Parathyroid adenoma (tissue), 2 donors: ENCODE results near the gene PRSS21.
A peak's percentile ranks its signal among the peaks of the same experiment; 100 is the strongest.

Source experiments
- H2AFZ ChIP-seq: fragments of 300-600 bp; sonication (generic); one replicate; pipeline ENCODE4 v1.7.0; 2017; ENCODE audit warnings: antibody characterized with exemption, mild to moderate bottlenecking
- H3K27ac ChIP-seq: fragments of 300-600 bp; sonication (generic); one replicate; pipeline ENCODE4 v1.7.0; 2017
- H3K27me3 ChIP-seq: fragments of 300-600 bp; sonication (generic); one replicate; pipeline ENCODE4 v1.7.0; 2017; ENCODE audit warnings: low read length; ENCODE audit not compliant: control insufficient read depth, insufficient read depth
- H3K36me3 ChIP-seq: fragments of 300-600 bp; sonication (generic); one replicate; pipeline ENCODE4 v1.7.0; 2017; ENCODE audit warnings: low read length; ENCODE audit not compliant: control insufficient read depth, insufficient read depth
- H3K4me1 ChIP-seq: fragments of 300-600 bp; sonication (generic); one replicate; pipeline ENCODE4 v1.7.0; 2017; ENCODE audit warnings: control low read depth
- H3K4me2 ChIP-seq: fragments of 300-600 bp; sonication (generic); one replicate; pipeline ENCODE4 v1.7.0; 2017; ENCODE audit warnings: low read length
- H3K4me3 ChIP-seq: fragments of 300-600 bp; sonication (generic); one replicate; pipeline ENCODE4 v1.7.0; 2017; ENCODE audit warnings: low read depth, low read length
- H3K79me2 ChIP-seq: fragments of 300-600 bp; sonication (generic); one replicate; pipeline ENCODE4 v1.7.0; 2017; ENCODE audit warnings: control low read depth
- H3K9ac ChIP-seq: fragments of 300-600 bp; sonication (generic); one replicate; pipeline ENCODE4 v1.7.0; 2017; ENCODE audit warnings: mild to moderate bottlenecking
- H3K9me3 ChIP-seq: fragments of 300-600 bp; sonication (generic); one replicate; pipeline ENCODE4 v1.7.0; 2017; ENCODE audit warnings: low read length; ENCODE audit not compliant: control insufficient read depth
- TF ChIP-seq, protein P1 (sequence below): fragments of 300-600 bp; sonication (generic); IDR thresholded peaks from one replicate; pipeline ENCODE4 v1.7.0; 2017; ENCODE audit warnings: antibody characterized with exemption, mild to moderate bottlenecking
- donor health status: primary hyperparathyroidism.

The PRSS21 gene

GRCh38 chr16:2836646-2837508, 19.8 kb downstream of the PRSS21 start:
- H3K27ac ChIP-seq, result no peak overlapping the region
- no peaks in the 10 kb centered on the region for H3K9me3 ChIP-seq
- TF ChIP-seq, protein P1, sequence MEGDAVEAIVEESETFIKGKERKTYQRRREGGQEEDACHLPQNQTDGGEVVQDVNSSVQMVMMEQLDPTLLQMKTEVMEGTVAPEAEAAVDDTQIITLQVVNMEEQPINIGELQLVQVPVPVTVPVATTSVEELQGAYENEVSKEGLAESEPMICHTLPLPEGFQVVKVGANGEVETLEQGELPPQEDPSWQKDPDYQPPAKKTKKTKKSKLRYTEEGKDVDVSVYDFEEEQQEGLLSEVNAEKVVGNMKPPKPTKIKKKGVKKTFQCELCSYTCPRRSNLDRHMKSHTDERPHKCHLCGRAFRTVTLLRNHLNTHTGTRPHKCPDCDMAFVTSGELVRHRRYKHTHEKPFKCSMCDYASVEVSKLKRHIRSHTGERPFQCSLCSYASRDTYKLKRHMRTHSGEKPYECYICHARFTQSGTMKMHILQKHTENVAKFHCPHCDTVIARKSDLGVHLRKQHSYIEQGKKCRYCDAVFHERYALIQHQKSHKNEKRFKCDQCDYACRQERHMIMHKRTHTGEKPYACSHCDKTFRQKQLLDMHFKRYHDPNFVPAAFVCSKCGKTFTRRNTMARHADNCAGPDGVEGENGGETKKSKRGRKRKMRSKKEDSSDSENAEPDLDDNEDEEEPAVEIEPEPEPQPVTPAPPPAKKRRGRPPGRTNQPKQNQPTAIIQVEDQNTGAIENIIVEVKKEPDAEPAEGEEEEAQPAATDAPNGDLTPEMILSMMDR, result no peak
- no peaks in the 10 kb centered on the region for H3K27me3 ChIP-seq
- H3K4me2 ChIP-seq, result no peak overlapping the region
- no peak overlapping the region for H3K9ac ChIP-seq
- H2AFZ ChIP-seq, result no peak overlapping the region
- H3K79me2 ChIP-seq, result no peaks in the 10 kb centered on the region
- no peak overlapping the region for H3K4me3 ChIP-seq
- H3K4me1 ChIP-seq, result no peaks in the 10 kb centered on the region
- H3K36me3 ChIP-seq, result no peaks in the 10 kb centered on the region

GRCh38 chr16:2838928-2839327, 21.9 kb downstream of the PRSS21 start:
- no peak overlapping the region for H3K4me3 ChIP-seq
- TF ChIP-seq, protein P1, result peak; percentile 93
- H3K79me2 ChIP-seq, result no peaks in the 10 kb centered on the region
- H3K4me2 ChIP-seq, result no peak overlapping the region
- no peaks in the 10 kb centered on the region for H3K9me3 ChIP-seq
- peak overlapping the region; percentile 30 for H2AFZ ChIP-seq
- H3K9ac ChIP-seq, result no peak overlapping the region
- H3K27ac ChIP-seq, result no peak overlapping the region
- H3K27me3 ChIP-seq, result no peaks in the 10 kb centered on the region
- H3K4me1 ChIP-seq, result peaks cover 4% of the 10 kb centered on the region
- H3K36me3 ChIP-seq, result no peaks in the 10 kb centered on the region

DNA sequence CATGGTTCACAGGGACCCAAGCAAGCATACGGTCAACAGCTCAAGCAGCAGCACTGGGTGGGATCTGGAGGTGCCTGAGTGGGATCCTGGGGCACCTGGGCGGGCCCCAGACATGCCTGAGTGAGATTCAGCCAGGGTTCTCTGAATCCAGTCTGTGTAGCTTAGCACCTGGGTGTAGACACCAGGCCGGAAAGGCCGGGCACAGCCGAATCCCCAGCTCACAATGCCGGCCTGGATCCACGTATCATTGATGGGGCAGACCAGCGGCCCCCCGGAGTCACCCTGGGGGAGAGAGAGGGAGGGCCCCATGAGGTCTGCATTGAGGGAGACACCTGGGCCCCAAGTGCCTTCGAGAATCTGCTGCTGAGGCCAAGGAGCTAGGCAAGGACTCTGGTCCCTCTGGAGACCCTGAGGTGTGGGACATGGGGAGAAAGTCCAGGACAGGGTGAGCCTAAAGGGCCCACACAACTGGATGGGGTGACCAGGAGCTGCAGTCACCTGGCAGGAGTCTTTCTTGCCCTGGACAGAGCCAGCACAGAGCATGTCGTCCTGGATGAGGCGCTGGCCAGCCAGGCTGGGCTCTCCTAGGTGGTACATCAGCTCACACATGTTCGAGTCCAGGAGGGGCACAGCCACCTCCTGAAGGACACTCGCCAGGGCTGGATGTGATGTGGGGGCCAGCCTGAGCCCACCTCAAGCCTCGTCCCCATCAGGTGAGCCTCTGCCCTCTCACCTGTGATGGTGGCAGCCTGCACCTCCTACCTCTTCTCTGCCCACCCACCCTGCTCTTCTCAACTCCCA, 22.8 kb downstream of the PRSS21 start:
- no peaks in the 10 kb centered on the region for H3K79me2 ChIP-seq
- TF ChIP-seq, protein P1, result no peak
- H2AFZ ChIP-seq, result no peak overlapping the region
- H3K9ac ChIP-seq, result no peak overlapping the region
- H3K27me3 ChIP-seq, result no peaks in the 10 kb centered on the region
- H3K4me2 ChIP-seq, result no peak overlapping the region
- H3K4me1 ChIP-seq, result peaks cover 4% of the 10 kb centered on the region
- no peak overlapping the region for H3K27ac ChIP-seq
- no peaks in the 10 kb centered on the region for H3K9me3 ChIP-seq
- no peaks in the 10 kb centered on the region for H3K36me3 ChIP-seq
- no peak overlapping the region for H3K4me3 ChIP-seq

GRCh38 chr16:2840914-2841313, 23.9 kb downstream of the PRSS21 start:
- peaks cover 4% of the 10 kb centered on the region for H3K4me1 ChIP-seq
- no peak overlapping the region for H3K9ac ChIP-seq
- no peak overlapping the region for H3K4me3 ChIP-seq
- H3K27ac ChIP-seq, result no peak overlapping the region
- no peak overlapping the region for H2AFZ ChIP-seq
- H3K27me3 ChIP-seq, result no peaks in the 10 kb centered on the region
- TF ChIP-seq, protein P1, result no peak
- no peaks in the 10 kb centered on the region for H3K9me3 ChIP-seq
- no peaks in the 10 kb centered on the region for H3K36me3 ChIP-seq
- no peaks in the 10 kb centered on the region for H3K79me2 ChIP-seq
- no peak overlapping the region for H3K4me2 ChIP-seq
